ENCODE results near the gene ETV4.

Gene ETV4

DNA sequence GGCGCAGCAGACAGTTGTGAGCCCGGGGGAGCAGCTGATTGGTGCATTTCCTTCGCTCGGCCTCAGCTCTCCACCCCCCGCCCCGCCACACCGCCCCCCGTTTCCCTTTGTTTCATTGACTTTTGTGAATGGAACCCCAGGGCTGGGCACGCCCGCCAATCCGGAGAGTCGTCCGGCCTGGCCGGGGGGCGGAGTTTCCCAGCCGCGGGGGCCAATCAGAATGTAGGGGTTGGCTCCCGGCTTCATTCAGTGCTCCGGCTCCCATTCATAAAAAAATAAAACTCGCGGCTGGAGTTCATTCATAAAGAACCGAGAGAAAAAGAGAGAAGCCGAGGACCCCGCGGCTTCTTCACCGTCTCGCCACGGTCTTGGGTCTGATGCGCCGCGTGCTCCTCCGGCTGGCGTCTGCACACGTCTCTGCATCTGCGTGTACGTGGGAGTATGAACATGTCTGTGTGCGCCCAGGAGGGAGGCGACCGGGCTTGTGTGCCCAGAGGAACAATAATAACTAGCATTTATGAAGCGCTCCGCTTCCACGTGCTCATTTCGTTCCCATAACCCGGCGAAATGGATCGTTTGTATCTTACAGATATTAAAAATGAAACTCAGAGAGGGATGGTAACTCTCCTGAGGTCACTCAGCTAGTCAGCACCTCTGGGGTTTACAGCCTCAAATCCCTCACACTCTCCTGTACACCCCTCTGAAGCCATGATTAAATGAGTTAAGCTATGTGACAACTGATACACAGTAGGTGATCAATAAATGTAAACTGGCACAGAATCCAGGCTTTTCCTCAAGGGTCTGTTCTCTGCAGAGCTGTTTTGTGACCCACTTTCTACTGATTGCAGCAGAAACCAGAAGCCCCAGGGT is at the start of gene ETV4:
ETV4 (minus strand) TSS at position 22 of the 870 bp plus-strand sequence. CDS start 723 bp downstream, outside the sequence.
- peak; percentile 93 to 94 for DNase-seq (ENCODE audit: low read depth in 2 of 2)

DNA sequence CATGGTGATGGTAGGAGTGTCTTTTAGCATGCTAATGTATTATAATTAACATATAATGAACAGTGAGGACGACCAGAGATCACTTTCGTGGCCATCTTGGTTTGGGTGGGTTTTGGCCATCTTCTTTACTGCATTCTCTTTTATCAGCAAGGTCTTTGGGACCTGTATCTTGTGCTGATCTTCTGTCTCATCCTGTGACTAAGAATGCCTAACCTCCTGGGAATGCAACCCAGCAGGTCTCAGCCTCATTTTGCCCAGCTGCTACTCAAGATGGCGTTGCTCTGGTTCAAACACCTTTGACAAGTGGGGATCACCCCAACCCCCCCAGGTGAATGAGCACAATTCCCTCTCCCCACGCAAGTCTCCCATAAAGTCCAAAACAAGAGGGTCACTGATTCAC is 49.3 kb upstream of the ETV4 start:
- no peak for DNase-seq (ENCODE audit: low read depth in 2 of 2)

DNA sequence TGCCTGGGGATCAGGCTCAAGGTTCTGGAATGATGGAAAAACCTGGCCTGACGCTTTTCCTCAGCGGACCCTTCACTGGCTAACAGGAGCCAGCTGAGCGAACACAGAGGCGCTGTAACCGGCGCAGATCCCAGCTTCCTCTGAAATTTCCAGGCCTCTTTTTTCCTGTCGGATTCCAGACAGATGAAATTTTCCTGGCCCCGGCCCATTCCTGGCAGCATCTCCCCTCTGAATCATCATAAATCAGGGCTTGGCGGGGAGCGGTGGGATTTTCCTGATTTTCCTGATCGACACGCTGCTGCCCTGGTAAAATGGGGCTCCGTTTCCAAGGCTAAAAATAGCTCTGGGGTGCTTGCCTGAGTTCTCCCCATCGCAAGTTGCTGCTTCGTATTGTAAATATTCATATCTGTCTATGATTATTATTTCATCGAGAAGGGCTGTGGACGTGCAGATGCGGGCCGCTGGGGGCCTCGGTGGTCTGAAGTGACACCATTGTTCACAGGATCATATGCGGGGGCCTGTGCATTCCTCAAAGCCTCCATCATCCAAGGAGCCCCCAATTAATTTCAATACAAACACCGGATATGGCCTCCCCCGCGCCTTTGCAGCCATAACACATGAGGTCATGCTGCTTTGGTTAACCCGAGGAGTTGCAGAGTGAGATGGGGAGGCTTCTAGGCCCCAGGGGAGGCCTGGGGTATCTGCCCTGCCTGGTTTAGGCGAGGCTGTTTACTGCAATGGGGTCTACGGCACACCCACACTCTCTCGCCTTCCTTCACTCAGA is 45.8 kb upstream of the ETV4 start:
- DNase-seq (ENCODE audit: low read depth in 2 of 2), result no peak

DNA sequence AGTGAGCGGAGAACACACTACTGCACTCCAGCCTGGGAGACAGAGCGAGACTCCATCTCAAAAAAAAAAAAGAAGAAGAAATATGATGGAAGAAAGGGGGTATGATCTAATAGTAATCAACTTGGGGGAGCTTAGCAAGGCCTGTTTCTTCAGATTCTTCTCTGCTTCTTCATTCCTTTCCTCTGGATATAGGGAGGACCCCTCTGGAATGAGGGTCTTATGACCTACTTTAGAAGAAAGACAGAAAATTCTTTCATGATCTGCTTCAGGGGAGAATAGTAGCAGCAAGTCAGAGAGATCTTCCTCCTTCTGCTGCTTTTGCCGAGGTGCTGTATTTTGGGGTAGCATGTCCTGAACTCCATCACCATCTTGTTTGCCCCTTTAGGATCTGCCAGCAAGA is 44.9 kb upstream of the ETV4 start:
- no peak for DNase-seq (ENCODE audit: low read depth in 2 of 2)

DNA sequence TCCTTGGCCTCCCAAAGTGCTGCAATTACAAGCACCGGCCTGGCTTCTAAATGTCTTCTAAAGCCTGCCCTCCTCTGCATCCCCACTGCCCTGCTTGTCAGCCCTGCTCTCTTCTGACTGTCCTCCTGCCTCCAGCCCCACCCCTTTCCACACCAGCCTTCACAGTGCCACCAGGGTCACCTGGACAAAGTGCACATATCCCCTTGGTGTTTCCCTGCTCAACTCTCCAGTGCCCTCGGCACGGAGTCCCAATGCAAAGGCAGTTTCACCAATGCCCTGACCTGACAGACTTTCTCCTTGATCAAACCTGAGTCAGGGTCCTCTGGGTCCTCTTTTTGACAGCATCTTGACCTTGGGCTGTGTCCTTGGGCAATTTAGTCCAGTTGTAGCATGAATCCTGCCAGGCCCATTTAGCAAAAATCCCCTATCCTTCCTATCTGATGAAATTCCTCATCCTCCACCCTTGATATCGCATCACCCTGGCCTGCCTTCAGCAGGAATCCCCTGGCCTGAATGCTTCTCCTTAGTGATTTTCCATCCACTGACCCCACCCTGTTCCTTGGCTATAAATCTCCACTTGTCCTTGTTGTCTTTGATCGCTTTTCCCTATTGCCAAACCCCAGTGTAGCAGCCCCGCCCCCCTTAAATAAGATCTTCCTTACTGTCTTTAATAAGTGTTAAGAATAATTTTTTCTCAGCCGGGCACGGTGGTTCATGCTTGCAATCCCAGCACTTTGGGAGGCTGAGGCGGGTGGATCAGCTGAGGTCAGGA is 42.7 kb upstream of the ETV4 start:
- DNase-seq (ENCODE audit: low read depth in 2 of 2), result no peak

DNA sequence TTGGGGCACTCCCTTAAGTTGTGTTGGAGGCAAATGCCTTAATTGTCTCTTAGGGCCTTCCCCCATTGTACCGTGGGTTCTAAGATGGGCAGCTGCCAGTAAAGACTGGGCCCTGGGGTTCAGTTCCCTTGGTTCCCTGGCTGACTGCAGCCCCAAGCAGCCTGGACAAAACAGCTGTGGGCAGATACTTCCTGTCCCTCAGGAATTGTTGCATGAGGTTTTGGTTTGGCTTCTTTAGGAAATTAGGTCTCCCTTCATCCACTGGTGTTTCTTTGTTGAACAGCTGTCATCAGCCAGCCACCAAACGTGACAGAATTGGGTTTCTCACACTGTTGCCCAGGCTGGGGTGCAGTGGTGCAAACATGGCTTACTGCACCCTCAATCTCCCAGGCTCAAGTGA is 42.0 kb upstream of the ETV4 start:
- no peak for DNase-seq (ENCODE audit: low read depth in 2 of 2)

DNA sequence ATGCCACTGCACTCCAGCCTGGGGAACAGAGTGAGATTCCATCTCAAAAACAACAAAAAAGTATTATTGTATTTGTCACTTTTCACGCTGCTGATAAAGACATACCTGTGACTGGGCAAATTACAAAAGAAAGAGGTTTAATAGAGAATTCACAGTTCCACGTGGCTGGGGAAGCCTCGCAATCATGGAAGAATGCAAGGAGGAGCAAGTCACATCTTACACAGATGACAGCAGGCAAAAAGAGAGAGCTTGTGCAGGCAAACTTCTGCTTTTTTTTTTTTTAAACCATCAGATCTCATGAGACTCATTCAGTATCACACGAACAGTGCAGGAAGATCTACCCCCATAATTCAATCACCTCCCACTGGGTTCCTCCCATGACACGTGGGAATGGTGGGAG is 41.5 kb upstream of the ETV4 start:
- no peak for DNase-seq (ENCODE audit: low read depth in 2 of 2)

DNA sequence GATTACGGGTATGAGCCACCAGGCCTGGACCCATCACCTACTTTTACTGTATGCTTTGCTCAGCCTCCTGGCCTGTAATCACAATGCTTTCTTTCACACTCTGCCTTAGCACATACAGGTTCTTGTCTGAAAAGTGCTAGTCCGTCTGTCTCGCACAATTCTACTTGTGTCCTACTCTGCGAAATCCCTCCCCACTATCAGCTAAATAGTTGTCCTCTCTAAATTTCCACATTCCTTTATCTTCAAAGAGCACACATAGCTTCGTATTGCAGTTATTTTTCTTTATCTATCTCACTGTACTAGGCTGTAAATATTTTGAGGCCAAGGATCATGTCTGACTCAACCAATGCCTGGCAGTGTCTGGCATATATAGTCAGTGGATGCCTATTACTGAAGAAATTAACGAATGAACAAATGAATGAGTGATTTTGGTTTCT is 38.5 kb upstream of the ETV4 start:
- DNase-seq (ENCODE audit: low read depth in 2 of 2), result no peak

DNA sequence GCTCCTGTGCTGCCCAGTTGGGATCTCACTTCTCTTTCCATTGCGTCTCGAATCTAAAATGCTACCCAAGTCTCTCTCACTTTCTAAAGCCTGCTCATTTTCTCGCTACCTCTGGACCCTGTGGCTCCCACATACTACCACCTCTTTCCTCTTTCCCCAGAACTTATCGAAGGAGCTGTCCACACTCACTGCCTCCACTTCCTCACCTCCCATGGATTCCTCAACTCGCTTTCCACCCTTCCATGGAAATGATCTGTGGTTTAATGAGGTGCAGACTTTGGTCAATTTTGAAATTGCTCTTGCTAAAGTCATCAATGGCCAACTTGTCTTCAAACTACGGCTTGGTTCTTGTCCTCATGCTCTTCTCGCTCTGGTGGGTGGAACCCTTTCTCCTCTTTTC is 37.2 kb upstream of the ETV4 start:
- DNase-seq (ENCODE audit: low read depth in 2 of 2), result no peak

DNA sequence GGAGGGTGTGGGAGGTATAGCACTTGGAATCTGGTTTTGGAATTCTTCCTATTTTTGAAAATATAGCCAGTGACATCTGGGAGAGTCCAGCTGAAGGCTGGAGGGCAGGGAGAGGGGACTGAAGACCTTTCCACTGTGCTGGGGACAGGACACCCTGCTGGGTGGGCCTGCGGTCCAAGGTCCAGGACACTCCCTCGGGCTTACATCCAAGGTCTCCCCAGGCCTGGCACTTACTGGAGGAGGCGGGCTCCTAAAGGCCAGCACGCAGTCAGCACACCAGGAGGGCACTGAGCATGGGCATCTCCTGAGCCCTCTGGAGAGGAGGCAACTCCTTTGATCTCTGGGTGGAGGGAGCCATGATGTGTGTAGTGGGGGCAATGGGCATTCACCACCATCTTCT is 35.5 kb upstream of the ETV4 start:
- DNase-seq (ENCODE audit: low read depth in 2 of 2), result no peak

DNA sequence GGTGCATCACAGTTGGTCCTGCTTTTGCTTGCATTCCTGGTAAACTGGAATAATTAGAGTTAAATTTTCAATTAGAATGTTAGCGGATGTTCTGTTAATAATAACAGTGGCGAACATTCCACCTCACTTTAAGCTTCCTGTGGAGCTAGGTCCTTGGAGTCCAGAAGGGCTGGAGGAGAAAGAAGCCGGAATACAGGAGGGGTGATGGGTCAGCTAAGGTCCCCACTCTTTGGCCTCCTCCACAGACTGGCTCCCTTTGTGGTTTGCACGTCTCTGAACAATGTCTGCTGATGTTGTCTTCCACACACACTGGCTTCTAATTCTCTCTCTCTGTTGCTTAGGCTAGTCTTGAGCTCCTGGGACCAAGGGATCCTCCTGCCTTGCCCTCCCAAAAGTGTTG is 35.0 kb upstream of the ETV4 start:
- DNase-seq (ENCODE audit: low read depth in 2 of 2), result no peak

DNA sequence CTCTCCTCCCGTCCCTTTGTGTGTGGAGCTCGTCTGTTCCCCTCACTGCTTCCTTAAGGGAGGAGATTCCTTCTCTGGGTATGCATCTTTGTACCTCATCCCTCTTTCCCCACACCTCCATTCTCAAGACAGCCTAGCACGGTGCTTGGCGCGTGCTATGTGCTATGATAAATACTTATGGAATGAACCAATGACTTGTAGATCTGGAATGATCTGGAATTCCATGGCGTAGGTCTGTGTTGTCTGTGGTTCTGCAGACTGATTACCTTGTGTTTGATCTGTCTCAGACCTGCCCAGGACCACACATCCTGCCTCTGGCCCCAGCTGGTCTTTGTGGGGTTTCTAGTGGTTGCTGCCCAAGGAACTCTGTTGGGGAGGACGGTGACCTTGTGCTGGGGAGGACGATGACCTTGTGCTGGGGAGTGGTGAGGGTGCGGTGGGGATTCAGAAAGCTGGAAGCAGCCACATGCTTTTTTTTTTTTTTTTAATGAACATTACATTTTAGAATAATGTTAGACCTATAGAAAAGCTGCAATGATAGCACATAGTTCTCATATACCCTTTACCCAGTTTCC is 33.5 kb upstream of the ETV4 start:
- no peak for DNase-seq (ENCODE audit: low read depth in 2 of 2)

DNA sequence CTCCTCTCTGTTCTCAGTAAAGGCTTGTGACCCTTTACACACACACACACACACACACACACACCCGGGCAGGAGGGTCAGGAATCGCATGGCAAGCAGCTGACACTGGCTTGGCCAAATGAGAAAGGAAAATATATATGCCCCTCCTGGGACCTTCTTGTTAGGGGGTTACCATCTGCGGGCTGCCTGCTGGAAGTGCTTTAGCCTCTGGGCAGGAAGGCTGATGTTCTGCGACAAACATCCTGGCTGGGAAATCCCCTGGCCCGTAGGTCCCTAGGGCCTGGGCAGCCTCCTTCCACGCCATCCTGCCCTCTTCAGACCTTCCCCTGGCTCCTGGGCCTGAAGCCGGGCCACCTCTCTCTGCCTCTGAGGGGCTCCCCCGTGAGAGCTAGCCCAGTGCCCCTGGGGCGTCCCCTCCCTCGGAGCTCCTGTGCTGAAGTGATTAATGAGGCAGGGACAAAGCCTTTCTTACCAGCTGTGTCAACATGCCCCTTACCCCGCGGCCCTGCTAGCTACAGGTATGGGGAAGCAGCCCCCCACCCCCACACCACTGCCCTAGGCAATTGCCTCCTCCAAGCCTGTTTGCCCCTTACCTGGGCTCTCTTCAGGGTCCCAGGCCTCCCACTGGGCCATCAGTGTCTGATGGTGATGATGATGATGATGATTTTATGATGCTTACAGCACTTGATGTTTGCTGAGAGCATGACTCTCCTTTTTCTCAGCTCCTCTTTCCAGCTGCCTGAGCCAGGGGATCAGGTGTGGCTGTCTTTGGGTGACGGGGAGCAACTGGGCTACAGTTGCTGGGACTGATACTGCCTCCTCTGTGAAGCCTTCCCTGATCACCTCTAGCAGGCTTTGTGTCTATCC is 32.8 kb upstream of the ETV4 start:
- no peak for DNase-seq (ENCODE audit: low read depth in 2 of 2)

DNA sequence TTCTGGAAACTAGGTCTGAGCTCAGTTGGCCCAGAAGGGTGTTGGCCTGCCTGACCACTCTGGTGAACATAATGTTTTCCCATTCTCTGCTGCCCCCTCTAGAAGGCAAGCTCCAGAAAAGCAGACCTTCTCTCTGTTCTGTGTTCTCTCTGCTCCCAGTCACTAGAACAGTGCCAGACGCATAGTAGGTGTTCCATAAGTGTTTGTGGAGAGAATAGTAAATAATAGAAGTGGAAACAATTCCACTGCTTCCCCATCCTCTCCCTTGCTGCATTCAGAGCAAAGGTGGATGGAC is 32.2 kb upstream of the ETV4 start:
- DNase-seq (ENCODE audit: low read depth in 2 of 2), result no peak

DNA sequence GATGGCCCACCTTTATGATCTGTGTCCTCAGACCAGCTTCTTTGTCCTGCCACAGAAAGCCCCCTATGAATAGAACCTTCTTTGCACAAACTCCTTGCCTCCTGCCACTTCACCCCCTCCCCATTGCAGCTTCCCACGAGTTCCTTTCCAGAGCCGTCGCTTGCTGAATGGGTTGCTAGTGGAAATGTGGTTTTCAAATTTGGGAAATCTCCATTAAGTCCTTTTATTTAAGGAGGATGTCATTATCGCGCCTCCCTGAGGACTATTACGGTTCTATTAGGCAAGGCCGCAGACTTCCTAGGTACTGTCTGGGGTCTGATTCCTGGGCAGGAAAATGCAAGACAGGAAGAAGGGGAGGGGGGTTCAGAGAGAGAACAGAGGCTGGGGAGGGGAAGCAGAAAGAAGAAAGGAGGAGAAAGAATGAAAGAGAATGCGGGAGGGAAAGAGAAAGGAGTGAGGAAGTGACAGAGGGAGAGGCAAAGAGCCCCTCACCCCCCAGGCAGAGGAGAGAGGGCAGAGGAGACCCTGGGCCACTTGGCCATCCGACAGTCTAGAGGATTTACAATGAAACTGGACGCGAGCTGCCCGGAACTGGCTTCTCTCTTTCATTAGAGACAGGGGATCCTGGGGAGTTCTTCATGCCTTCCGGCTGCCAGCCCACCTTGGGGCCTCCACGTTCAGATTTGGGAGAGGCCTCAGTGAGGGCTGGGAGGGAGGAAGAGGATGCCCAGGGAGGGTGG is 31.7 kb upstream of the ETV4 start:
- DNase-seq (ENCODE audit: low read depth in 2 of 2), result no peak

DNA sequence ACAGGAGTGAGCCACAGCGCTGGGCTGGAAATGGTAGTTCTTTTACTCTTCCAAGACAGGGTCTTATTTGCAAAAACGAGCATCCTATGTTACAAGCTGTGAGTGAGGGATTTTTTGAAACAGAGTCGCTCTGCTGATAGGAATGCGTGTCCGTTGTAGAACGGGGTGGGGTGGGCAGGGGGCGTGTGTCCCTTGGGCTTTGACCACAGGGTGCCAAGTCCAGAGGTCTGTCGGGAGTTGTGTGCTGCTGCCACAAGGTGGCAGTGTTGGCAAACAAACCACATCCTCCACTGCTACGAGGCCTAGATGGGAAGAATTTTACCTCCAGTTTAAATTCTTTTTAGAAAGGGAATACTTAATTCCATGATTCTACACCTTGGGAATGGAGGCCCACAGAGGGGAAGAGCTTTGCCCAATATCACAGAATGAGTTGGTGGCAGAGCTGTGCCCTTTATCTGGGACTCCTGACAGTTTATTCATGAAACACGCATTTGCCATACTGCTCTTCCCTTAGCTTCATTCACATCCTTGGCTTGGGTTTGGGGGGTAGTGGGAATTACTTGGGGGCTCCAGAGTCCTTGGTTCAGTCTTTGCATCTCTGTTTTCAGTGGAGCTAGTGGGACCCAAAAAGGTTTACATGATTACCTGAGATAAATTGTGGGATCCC is 30.6 kb upstream of the ETV4 start:
- peak; percentile 42 to 50 for DNase-seq (ENCODE audit: low read depth in 2 of 2)

DNA sequence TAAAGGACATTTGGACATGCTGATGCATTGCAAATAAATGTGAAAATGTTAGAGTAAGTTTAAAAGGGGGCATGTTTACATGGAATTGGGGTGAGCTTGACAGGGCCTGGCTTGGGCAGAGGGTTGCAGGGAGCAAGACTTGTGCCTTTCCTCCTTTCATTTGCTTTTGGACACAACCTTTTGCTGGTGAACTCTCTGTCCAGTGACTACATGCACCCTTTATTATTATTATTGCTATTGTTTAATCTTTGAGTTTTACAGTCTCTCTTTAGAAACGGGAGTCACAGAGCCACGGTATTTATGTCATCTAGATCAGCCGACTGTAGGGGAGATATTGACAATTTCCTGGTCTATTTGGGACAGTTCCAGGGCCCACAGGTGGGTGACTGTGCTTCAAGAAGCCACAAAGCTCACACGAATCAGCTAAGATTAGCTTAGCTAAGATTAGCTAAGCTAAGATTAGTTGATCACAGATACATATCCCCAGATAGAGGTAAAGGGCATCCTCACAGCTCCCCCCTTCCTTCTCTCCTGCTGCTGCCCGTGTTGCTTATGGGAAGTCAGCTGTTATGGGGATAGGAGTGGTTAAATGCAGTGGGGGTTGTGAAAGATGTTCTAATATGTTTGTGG is 28.9 kb upstream of the ETV4 start:
- DNase-seq (ENCODE audit: low read depth in 2 of 2), result no peak

DNA sequence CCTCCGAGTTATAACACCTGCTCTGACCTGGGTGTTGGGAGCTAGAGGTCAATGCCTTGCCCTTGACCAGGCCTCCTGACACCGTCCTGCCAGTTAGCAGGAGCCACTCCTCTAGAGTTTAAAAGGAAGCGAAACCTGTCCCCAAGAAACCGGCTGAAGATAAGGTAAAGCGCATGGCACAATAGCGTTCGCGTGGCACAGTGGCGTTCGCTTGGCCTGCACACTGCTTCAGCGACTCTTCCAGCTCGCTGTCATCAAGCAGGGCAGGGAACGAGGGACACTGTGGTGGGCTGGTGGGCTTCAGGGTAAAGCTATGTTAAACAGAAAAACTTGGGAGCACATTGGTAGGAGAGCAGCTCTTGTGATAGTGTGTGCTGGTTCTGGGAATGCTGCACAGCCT is 28.2 kb upstream of the ETV4 start:
- DNase-seq (ENCODE audit: low read depth in 2 of 2), result no peak

DNA sequence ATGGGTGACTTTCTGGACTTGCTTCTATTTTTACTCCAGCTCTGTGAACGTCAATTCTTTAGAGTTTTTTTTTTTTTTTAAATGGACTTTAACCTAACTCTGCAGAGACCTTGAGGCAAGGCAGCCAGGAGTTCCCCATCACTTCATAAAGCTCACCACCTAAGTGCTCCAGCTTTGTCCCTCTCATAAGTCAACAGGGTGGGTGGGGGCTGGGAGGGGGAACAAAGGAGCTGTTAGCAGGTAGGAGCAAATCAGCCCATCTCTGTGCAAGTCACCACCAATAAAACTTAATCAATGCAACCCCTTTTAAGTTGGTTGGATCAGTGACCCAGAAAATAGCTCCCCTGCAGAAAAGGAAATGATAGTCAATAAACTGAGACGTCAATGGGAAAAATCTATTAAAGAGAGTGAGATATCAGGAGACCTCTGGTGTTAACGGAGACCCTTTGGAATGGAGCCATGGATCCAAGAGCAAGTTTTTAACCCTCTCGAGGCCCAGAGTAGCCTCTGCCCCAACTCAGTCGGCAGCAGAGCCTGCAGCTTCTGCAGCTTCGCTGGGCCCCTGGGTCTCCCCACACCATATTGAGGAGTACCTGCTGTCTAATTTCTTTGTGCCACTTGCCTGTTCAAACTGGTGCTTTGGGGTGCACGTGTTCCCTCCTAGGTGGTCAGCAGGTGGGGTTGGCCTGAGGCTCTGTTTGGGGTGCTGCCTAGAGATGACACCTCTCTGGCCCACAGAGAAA is 27.6 kb upstream of the ETV4 start:
- DNase-seq (ENCODE audit: low read depth in 2 of 2), result no peak
